VCaP (cell line): Measurements from ENCODE around the gene N4BP3.
"Not testable (repeated sequence)": the region's sequence is repeated elsewhere in the genome, so short reads cannot be mapped to it uniquely, and the experiment has no call there.

Experiments used
- H3K27ac ChIP-seq: fragments of 450-650 bp; 2 replicates; pipeline ENCODE4 v1.5.1; 2017
- CTCF ChIP-seq: fragments of 450-650 bp; conservative IDR thresholded peaks from 2 replicates; pipeline ENCODE4 v1.5.1; 2017; ENCODE audit warnings: mild to moderate bottlenecking, moderate library complexity

N4BP3 gene

GRCh38 chr5:178113141-178113787 is at the start of gene N4BP3:
TSS of gene N4BP3 (plus strand) at chr5:178113532. CDS start at chr5:178119584, 6,052 bp downstream.
- peak; percentile 51 for TF ChIP-seq CTCF
- peak within 1 kb of the TSS; percentile 47; the same call in 1 of the 2 replicates for H3K27ac ChIP-seq

GRCh38 chr5:178067755-178068154 is 45.6 kb upstream of the N4BP3 start:
- H3K27ac ChIP-seq: no peak overlapping the region
- TF ChIP-seq CTCF: no peak

- H3K27ac ChIP-seq: no peak overlapping the region
- no peak for TF ChIP-seq CTCF
These were observed 45.0 kb upstream of the N4BP3 start for GRCh38 chr5:178068293-178068692.

- H3K27ac ChIP-seq: no peak overlapping the region
- TF ChIP-seq CTCF: peak; percentile 46; the same call in 1 of the 2 replicates
These were observed 43.4 kb upstream of the N4BP3 start for GRCh38 chr5:178069909-178070308.

GRCh38 chr5:178071108-178071507 is 42.2 kb upstream of the N4BP3 start:
- no peak for TF ChIP-seq CTCF
- H3K27ac ChIP-seq: no peak overlapping the region

GRCh38 chr5:178072749-178073148 is 40.6 kb upstream of the N4BP3 start:
- TF ChIP-seq CTCF: no peak
- H3K27ac ChIP-seq: no peak overlapping the region

- H3K27ac ChIP-seq: no peak overlapping the region
- TF ChIP-seq CTCF: no peak
These were observed 38.9 kb upstream of the N4BP3 start for GRCh38 chr5:178074266-178074952.

- not testable (repeated sequence) for H3K27ac ChIP-seq
These were observed 36.4 kb upstream of the N4BP3 start for GRCh38 chr5:178076965-178077364.
